Stimulated activated CD4-positive, alpha-beta T cell treated with anti-CD3 and anti-CD28 coated beads, Interleukin-4, amount 100 ng/mL, for 48 hours (primary cell): Measurements from ENCODE around the gene FMN2.

Source experiments
- DNase-seq, 2 donors: peaks; one replicate each; pipeline ENCODE4 v3.0.0-alpha.2; 2020; ENCODE audit warnings: low read depth in 2 of 2

FMN2 gene

GRCh38 chr1:240491796-240492195 lies 400.1 kb downstream of the FMN2 start:
- DNase-seq, result no peak

GRCh38 chr1:240492832-240493440 lies 401.3 kb downstream of the FMN2 start:
- no peak for DNase-seq

GRCh38 chr1:240495601-240496000 lies 403.9 kb downstream of the FMN2 start:
- DNase-seq, result no peak

GRCh38 chr1:240496356-240496755 lies 404.7 kb downstream of the FMN2 start:
- DNase-seq, result no peak

GRCh38 chr1:240496941-240497340 lies 405.3 kb downstream of the FMN2 start:
- DNase-seq, result no peak

GRCh38 chr1:240497908-240498307 lies 406.2 kb downstream of the FMN2 start:
- DNase-seq, result no peak

GRCh38 chr1:240498335-240498734 lies 406.7 kb downstream of the FMN2 start:
- DNase-seq, result no peak

GRCh38 chr1:240499012-240499411 lies 407.3 kb downstream of the FMN2 start:
- no peak for DNase-seq

- no peak for DNase-seq
Observed at GRCh38 chr1:240500647-240501046, 409.0 kb downstream of the FMN2 start.

- DNase-seq, result no peak
Observed at GRCh38 chr1:240501115-240501514, 409.4 kb downstream of the FMN2 start.

- no peak for DNase-seq
Observed at GRCh38 chr1:240503036-240503435, 411.4 kb downstream of the FMN2 start.

GRCh38 chr1:240503558-240503957 lies 411.9 kb downstream of the FMN2 start:
- no peak for DNase-seq

GRCh38 chr1:240506176-240506575 lies 414.5 kb downstream of the FMN2 start:
- DNase-seq, result no peak

- no peak for DNase-seq
Observed at GRCh38 chr1:240508201-240508600, 416.5 kb downstream of the FMN2 start.

GRCh38 chr1:240508950-240509349 lies 417.3 kb downstream of the FMN2 start:
- no peak for DNase-seq

GRCh38 chr1:240511789-240512188 lies 420.1 kb downstream of the FMN2 start:
- DNase-seq, result no peak

- no peak for DNase-seq
Observed at GRCh38 chr1:240515505-240515904, 423.8 kb downstream of the FMN2 start.

- no peak for DNase-seq
Observed at GRCh38 chr1:240516069-240516468, 424.4 kb downstream of the FMN2 start.

GRCh38 chr1:240517891-240518290 lies 426.2 kb downstream of the FMN2 start:
- no peak for DNase-seq

- no peak for DNase-seq
Observed at GRCh38 chr1:240522122-240522822, 430.6 kb downstream of the FMN2 start.

GRCh38 chr1:240524356-240525069 lies 432.8 kb downstream of the FMN2 start:
- DNase-seq, result no peak
